BLaER1 (cell line): ENCODE measurements around the gene CLTCL1.
"Not testable (repeated sequence)": the region's sequence is repeated elsewhere in the genome, so short reads cannot be mapped to it uniquely, and the experiment has no call there.

ENCODE experiments used
- H3K27ac ChIP-seq: shearing (Covaris generic); formaldehyde crosslinking; 2 replicates; pipeline ENCODE4 v1.8.1; 2022
- H3K27me3 ChIP-seq: shearing (Covaris generic); formaldehyde crosslinking; 2 replicates; pipeline ENCODE4 v1.8.1; 2022
- H3K36me3 ChIP-seq: shearing (Covaris generic); formaldehyde crosslinking; 2 replicates; pipeline ENCODE4 v1.8.1; 2022
- H3K4me1 ChIP-seq: shearing (Covaris generic); formaldehyde crosslinking; 2 replicates; pipeline ENCODE4 v1.8.1; 2022
- H3K4me2 ChIP-seq: shearing (Covaris generic); formaldehyde crosslinking; 2 replicates; pipeline ENCODE4 v1.8.1; 2022
- H3K4me3 ChIP-seq: shearing (Covaris generic); formaldehyde crosslinking; 2 replicates; pipeline ENCODE4 v1.8.1; 2022
- H3K9ac ChIP-seq: shearing (Covaris generic); formaldehyde crosslinking; 2 replicates; pipeline ENCODE4 v1.8.1; 2022
- H3K9me3 ChIP-seq: shearing (Covaris generic); formaldehyde crosslinking; 2 replicates; pipeline ENCODE4 v1.8.1; 2022
- H4K20me1 ChIP-seq: shearing (Covaris generic); formaldehyde crosslinking; 2 replicates; pipeline ENCODE4 v1.8.1; 2022
- Cebpa-rat ChIP-seq: shearing (Covaris generic); IDR thresholded peaks from 2 replicates; pipeline ENCODE4 v1.8.1; 2022

CLTCL1 gene

GRCh38 chr22:19321757-19322156 is 30.2 kb upstream of the CLTCL1 start:
- Histone ChIP-seq H3K4me3 (no peak overlapping the region), H4K20me1 (no peaks in the 10 kb centered on the region), H3K4me1 (no peaks in the 10 kb centered on the region), H3K27ac (no peak overlapping the region), H3K9ac (no peak overlapping the region), H3K4me2 (no peak overlapping the region), H3K9me3 (peaks cover 38% of the 10 kb centered on the region), H3K27me3 (no peaks in the 10 kb centered on the region), H3K36me3 (no peaks in the 10 kb centered on the region)
- no peak for TF ChIP-seq Cebpa-rat

- H3K9me3 ChIP-seq: peaks cover 54% of the 10 kb centered on the region
- H3K36me3 ChIP-seq, H3K9ac ChIP-seq, H3K4me3 ChIP-seq, H3K27me3 ChIP-seq, H3K27ac ChIP-seq, H4K20me1 ChIP-seq, H3K4me2 ChIP-seq, H3K4me1 ChIP-seq: not testable (repeated sequence)
Observed at GRCh38 chr22:19320136-19320535, 28.6 kb upstream of the CLTCL1 start.

DNA sequence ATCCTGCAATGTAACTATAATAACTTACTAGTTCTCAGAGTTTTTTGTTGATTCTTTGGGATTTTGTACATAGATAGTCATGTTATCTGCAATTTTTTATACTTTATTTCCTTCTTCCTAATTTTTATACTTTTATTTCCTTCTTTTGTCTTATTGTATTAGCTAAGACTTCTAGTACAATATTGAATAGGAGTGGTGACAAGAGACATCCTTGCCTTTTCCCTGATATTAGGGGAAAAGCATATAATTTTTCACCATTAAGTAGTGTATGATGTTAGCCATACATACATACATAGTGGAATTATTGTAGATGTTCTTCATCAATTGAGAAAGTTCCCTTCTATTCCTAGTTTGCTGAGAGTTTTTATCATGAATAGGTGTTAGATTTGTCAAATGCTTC is 27.8 kb upstream of the CLTCL1 start:
- Histone ChIP-seq H4K20me1 (no peaks in the 10 kb centered on the region), H3K9me3 (peaks cover 62% of the 10 kb centered on the region), H3K4me3 (no peak overlapping the region), H3K9ac (no peak overlapping the region), H3K4me1 (no peaks in the 10 kb centered on the region), H3K4me2 (no peak overlapping the region), H3K27ac (no peak overlapping the region), H3K36me3 (no peaks in the 10 kb centered on the region), H3K27me3 (no peaks in the 10 kb centered on the region)
- TF ChIP-seq Cebpa-rat: no peak

DNA sequence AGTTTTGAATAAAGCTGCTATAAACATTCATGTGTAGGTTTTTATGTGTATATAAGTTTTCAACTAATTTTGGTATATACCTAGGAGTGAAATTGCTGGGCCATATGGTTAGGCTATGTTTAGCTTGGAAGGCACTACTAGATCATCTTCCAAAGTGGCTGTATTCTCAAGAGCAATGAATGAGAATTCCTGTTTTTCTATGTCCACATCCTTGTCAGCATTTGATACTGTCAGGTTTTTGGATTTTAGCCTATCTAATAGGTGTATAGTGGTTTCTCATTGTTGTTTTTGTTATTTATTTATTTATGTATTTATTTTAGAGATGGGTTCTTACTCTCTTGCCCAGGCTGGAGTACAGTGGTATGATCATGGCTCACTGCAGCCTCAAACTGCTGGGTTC is 26.3 kb upstream of the CLTCL1 start:
- H3K27ac ChIP-seq: no peak overlapping the region
- H3K36me3 ChIP-seq: no peaks in the 10 kb centered on the region
- no peaks in the 10 kb centered on the region for H4K20me1 ChIP-seq
- TF ChIP-seq Cebpa-rat: no peak
- H3K4me3 ChIP-seq: no peak overlapping the region
- no peaks in the 10 kb centered on the region for H3K4me1 ChIP-seq
- H3K9me3 ChIP-seq: peaks cover 63% of the 10 kb centered on the region
- no peak overlapping the region for H3K9ac ChIP-seq
- no peak overlapping the region for H3K4me2 ChIP-seq
- H3K27me3 ChIP-seq: no peaks in the 10 kb centered on the region

GRCh38 chr22:19307872-19308271 is 16.4 kb upstream of the CLTCL1 start:
- no peaks in the 10 kb centered on the region for H3K36me3 ChIP-seq
- no peaks in the 10 kb centered on the region for H3K9me3 ChIP-seq
- H3K27ac ChIP-seq: no peak overlapping the region
- no peaks in the 10 kb centered on the region for H4K20me1 ChIP-seq
- no peak for TF ChIP-seq Cebpa-rat
- no peak overlapping the region for H3K9ac ChIP-seq
- H3K4me1 ChIP-seq: no peaks in the 10 kb centered on the region
- H3K4me2 ChIP-seq: no peak overlapping the region
- H3K27me3 ChIP-seq: no peaks in the 10 kb centered on the region
- no peak overlapping the region for H3K4me3 ChIP-seq

GRCh38 chr22:19306535-19306934 is 15.0 kb upstream of the CLTCL1 start:
- H4K20me1 ChIP-seq, H3K36me3 ChIP-seq, H3K9ac ChIP-seq: not testable (repeated sequence)

DNA sequence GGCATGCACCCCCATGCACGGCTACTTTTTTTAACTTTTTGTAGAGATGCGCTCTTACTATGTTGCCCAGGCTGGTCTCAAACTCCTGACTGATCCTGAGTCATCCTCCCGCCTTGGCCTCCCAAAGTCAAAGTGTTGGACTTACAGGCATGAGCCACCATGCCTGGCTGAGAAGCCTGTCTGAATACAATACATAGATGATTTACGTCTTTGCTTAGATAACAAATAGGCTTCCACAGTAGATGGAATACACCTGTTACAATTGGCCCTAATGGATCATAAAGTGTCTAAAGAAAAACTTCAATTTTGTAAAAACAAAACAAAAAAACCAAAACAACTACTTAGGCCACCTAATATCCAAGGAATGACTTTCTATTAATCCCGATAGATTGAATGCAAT is 13.0 kb upstream of the CLTCL1 start:
- Histone ChIP-seq H3K4me2 (no peak overlapping the region), H3K9me3 (no peaks in the 10 kb centered on the region), H3K36me3 (no peaks in the 10 kb centered on the region), H3K4me3 (no peak overlapping the region), H3K4me1 (no peaks in the 10 kb centered on the region), H3K27me3 (no peaks in the 10 kb centered on the region), H4K20me1 (no peaks in the 10 kb centered on the region), H3K27ac (no peak overlapping the region), H3K9ac (no peak overlapping the region)
- TF ChIP-seq Cebpa-rat: no peak

More at GRCh38 chr22:19306535-19306934, 15.0 kb upstream of the CLTCL1 start:
- not testable (repeated sequence) for H3K27ac ChIP-seq, H3K27me3 ChIP-seq, H3K9me3 ChIP-seq, H3K4me1 ChIP-seq, H3K4me2 ChIP-seq, H3K4me3 ChIP-seq

- Histone ChIP-seq H3K4me2 (no peak overlapping the region), H3K4me1 (no peaks in the 10 kb centered on the region), H3K27ac (no peak overlapping the region), H4K20me1 (no peaks in the 10 kb centered on the region), H3K9me3 (no peaks in the 10 kb centered on the region), H3K4me3 (no peak overlapping the region), H3K9ac (no peak overlapping the region), H3K27me3 (no peaks in the 10 kb centered on the region), H3K36me3 (no peaks in the 10 kb centered on the region)
- TF ChIP-seq Cebpa-rat: no peak
Observed at GRCh38 chr22:19303785-19304184, 12.3 kb upstream of the CLTCL1 start.

DNA sequence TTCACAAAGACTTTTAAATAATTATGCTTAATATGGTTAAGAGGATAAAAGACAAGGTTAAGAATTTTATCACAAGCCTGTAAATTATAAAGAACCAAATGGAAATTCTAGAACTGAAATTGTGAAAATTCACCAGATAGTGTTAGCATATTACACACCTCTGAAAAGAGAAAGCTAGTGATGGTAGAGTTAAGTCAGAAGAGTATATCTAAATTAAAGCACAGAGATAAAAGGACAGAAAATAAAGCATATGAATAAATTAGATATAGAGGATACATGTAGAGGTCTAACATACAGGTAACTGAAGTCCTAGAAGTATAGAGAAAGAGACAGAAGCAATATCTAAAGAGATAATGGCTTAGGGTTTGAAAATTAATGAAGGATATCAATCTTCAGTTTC is 4.2 kb upstream of the CLTCL1 start:
- H3K9ac ChIP-seq: no peak overlapping the region
- H3K4me3 ChIP-seq: no peak overlapping the region
- H3K36me3 ChIP-seq: no peaks in the 10 kb centered on the region
- H3K27me3 ChIP-seq: peaks cover 4% of the 10 kb centered on the region
- no peak overlapping the region for H3K4me2 ChIP-seq
- H3K9me3 ChIP-seq: no peaks in the 10 kb centered on the region
- TF ChIP-seq Cebpa-rat: no peak
- peaks cover 16% of the 10 kb centered on the region for H3K4me1 ChIP-seq
- no peak overlapping the region for H3K27ac ChIP-seq
- H4K20me1 ChIP-seq: peaks cover 2% of the 10 kb centered on the region; the same call in 1 of the 2 replicates

- Histone ChIP-seq H3K9me3 (no peaks in the 10 kb centered on the region), H3K27ac (peak overlapping the region; percentile 78), H3K9ac (peak overlapping the region; percentile 80), H3K4me2 (peak overlapping the region; percentile 88), H3K4me3 (peak overlapping the region; percentile 97), H4K20me1 (peaks cover 10% of the 10 kb centered on the region; the same call in 1 of the 2 replicates), H3K27me3 (peaks cover 9% of the 10 kb centered on the region), H3K4me1 (peaks cover 47% of the 10 kb centered on the region), H3K36me3 (no peaks in the 10 kb centered on the region)
- TF ChIP-seq Cebpa-rat: no peak
Observed at GRCh38 chr22:19292458-19293230, 1.1 kb upstream of the CLTCL1 start.

DNA sequence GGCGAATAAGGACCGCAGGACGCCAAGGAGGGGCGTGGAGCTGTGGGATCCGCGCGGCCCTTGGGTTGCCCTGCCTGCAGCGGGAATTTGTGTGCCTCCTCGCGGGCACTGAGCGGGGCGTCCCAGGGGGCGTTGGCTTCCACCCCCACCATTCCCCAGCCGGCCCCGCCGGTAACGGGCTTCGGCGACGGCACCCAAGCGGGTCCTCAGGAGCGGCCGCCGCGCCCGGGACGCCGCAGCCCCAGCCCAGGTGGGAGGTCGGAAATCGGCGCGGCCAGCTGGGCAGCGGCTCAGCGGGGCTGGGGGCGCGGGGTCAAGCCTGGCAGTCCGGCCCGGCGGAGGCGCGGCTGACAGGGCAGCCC is 320 bp downstream of the CLTCL1 start:
- Histone ChIP-seq H3K36me3 (no peaks in the 10 kb centered on the region), H3K4me2 (peak overlapping the region; percentile 86), H3K9ac (peak overlapping the region; percentile 87), H4K20me1 (peaks cover 10% of the 10 kb centered on the region; the same call in 1 of the 2 replicates), H3K27ac (peak overlapping the region; percentile 81), H3K9me3 (no peaks in the 10 kb centered on the region), H3K27me3 (peaks cover 9% of the 10 kb centered on the region), H3K4me1 (peaks cover 61% of the 10 kb centered on the region), H3K4me3 (peak overlapping the region; percentile 97)
- no peak for TF ChIP-seq Cebpa-rat
